Measurements from ENCODE around the gene IFT43. TPM values are rescaled to one million over a fixed set of nuclear protein-coding genes. Genes with fewer than 3 reads are reported as not detected.

The IFT43 gene
- total and polyA plus RNA-seq, 9 of the 15 experiments (the other 6 are each of a cell fraction or from before 2014, with no cell fraction given), result 4.9 to 12.8 (median 8.0) TPM

DNA sequence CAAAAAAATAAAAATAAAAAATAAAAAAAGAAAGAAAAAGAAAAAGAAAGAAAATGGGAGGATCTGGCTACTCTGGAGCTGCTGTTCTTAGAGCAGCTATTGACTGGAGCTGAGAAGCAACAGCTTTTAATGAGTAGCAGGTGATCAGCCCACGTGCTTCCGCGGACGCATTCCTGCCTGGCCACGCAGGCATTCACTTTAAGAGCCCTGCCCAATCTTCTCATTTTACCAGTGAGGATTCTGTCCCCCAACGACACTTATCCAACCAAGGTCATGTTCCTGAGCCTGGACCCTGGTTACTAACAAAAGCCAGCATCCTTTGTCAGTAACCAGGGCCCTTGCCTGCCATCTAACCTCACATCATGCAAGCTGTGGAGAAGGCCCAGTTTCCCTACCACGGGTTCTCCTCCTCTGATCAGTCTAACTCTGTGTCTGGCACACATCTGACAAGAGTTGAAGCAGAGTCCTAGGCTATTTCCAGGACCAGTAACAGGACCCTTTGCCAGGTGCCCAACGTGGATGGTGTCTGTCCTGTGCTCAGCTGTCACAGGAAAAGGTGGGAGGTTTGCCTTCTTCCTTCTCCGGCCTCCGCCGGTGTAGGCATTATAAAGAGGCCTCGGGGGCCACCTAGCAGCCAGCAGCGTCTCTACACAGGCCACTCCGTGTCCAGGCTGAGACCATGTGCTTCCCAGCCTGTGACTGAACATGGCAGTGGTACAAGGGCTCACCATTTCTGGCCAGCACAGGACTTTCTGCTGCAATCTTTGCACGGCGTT lies 105.2 kb downstream of the IFT43 start (continued):
- TF ChIP-seq MGA (IDR thresholded peaks at IDR 0.05) (peak; percentile 45), ZNF561 (CRISPR knock-in tag; conservative IDR thresholded peaks at IDR 0.05) (no peak), RAD21 (CRISPR knock-in tag; conservative IDR thresholded peaks at IDR 0.05 in 1 of 2, IDR thresholded peaks at IDR 0.05 in 1 of 2) (peak; percentile 36 to 73), MYC (IDR thresholded peaks at IDR 0.05; ENCODE audit: low read depth, low read length) (peak; percentile 80; the same call in 1 of the 2 replicates), MYC (CRISPR knock-in tag; IDR thresholded peaks at IDR 0.05; ENCODE audit: borderline replicate concordance, low read depth) (no peak)
- TF ChIP-seq, protein P1, sequence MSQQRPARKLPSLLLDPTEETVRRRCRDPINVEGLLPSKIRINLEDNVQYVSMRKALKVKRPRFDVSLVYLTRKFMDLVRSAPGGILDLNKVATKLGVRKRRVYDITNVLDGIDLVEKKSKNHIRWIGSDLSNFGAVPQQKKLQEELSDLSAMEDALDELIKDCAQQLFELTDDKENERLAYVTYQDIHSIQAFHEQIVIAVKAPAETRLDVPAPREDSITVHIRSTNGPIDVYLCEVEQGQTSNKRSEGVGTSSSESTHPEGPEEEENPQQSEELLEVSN (IDR thresholded peaks at IDR 0.05; ENCODE audit: borderline replicate concordance in 1 of 2, extremely low read depth in 1 of 2, insufficient read depth in 1 of 2, insufficient read length in 1 of 2, low read depth in 1 of 2, low read length in 1 of 2, poor library complexity in 1 of 2, severe bottlenecking in 1 of 2), result peak in 1 of 2 experiments; percentile 62

Measured in K562 (cell line).